HG02759 (cell line): ENCODE data around the gene SLC52A3.

Experiments used
- ATAC-seq: cut with Tn5 transposase; IDR thresholded peaks from one replicate; pipeline ENCODE4 v1.9.1; 2021; ENCODE audit warnings: mild to moderate bottlenecking, moderate library complexity; ENCODE audit not compliant: unreplicated experiment

The SLC52A3 gene

DNA sequence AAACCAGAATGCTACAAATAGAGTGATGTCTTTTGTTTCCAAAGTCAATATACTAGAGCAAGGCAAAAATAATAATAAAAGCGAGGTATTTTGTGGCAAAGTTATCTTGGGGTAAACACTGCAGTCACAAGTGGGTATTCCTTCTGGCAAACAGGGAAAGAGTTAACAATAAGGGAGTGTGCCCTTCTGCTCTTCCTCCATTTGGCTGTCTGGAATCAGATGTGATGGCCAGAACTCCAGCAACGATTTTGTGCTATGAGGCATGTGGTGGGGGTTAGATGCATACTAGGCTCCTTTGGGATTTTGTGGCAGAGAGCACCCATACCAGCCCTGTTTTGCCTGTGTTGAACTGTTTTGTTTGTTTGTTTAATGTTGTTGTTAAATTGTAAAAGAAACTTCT lies 2.4 kb upstream of the SLC52A3 start:
- ATAC-seq: no peak

DNA sequence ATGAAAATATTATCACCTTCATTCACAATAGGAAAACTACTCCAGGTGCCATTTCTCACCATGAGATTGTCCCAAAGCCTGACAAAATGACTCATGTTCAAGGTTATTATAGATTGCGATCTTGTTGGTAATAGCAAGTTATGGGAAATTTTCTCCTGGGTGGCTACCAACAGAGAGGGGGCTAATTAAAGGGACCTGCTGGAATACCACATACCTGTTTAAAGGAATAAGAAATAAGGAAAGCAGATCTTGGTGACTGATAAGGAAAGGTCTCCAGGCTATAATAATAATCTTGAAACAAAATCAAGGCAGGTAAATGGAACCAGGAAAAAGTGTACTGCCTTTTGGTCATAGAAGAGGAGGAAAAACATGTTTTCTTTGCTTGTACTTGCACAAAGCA lies 1.4 kb downstream of the SLC52A3 start:
- ATAC-seq: no peak

DNA sequence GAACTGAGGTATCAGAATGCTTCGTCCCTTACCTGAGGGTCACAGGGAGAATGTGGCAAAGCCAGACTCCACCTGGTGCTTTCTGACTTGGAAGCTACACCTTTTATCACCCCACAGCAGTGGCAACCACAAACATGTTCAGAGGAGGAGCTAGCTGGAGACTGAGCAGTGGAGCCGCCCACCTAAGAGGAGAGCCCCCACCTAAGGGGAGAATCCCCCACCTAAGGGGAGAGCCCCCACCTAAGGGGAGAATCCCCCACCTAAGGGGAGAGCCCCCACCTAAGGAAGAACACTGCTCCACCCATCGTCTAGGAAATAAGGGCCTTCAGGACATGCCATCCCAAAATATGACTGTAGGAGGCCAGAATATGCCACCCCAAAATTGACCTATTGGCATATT lies 4.0 kb downstream of the SLC52A3 start:
- no peak for ATAC-seq

DNA sequence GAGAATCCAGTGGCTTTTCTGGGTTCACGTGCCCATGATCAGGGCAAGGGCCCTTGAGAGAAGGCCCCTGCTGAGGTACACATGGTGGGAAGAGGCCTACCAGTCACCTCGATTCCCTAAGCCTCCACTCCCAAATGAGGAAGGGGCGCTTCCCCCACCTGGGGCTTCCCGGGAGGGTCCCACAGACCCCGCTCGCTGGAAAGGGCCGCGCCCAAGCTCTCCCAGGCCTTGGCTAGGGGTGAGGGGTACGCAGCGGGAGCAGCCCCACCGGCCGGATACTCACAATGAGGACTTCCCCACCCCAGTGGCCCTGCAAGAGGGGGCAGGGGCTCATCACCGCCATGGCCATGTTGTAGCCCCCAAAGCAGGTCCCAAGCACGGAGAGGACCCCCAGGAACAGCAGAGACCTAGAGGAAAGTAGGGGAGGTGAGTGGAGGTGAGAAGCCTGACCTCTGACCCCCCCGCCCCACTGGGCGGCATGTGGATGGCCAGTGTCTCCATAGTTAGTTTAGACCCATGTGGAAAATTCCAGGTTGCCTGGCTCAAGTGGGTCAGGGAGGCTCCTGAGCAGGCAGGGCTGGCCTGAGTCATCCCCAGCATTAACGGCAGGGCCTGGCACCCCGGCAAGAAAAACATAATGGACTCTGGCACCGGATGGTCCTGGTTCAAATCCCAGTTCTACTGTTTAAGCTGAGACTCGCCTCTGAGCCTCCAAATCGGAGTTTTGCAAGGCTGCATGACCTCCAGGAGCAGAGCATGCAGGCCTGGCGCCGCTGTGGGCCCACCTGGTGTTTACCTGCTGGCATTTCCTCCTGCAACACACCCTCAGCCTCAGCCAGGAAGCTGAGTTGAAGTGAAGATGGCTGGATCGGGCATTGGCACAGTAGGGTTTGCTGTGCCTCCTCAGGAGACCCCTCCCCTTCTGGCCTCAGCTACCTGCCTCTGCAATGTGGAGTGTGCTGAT lies 6.6 kb downstream of the SLC52A3 start:
- ATAC-seq: no peak

DNA sequence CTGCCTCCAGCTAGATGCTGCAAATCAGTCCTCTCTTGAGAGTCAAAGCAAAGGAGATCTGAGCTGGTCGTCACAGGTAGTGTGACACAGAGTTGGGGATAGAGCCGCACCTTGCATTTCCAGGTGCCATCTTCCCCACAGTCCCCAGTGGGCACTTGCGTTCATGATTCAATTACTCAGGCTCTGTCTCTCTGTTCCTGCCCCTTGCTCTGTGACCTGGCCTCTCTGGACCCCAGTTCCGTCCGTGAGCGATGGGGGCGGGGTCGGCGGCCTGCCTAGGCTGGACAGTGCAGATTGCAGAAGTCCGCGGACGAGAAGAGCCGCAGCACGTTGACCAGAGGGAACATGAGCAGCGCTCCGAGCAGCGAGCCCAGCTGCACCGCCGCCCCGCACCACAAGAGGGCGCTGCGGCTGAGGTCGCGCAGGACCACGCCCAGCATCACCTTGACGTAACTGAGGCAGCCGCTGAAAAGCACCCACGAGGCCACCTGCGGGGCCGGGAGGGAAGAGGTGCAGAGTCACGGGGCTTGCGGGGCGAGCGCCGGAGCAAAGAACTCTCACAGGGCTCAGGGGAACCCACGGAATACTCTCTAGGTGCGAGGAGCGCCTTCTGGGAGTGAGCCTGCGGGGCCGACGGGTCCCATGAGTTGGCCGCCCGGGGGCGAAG lies 7.4 kb downstream of the SLC52A3 start:
- ATAC-seq: no peak

DNA sequence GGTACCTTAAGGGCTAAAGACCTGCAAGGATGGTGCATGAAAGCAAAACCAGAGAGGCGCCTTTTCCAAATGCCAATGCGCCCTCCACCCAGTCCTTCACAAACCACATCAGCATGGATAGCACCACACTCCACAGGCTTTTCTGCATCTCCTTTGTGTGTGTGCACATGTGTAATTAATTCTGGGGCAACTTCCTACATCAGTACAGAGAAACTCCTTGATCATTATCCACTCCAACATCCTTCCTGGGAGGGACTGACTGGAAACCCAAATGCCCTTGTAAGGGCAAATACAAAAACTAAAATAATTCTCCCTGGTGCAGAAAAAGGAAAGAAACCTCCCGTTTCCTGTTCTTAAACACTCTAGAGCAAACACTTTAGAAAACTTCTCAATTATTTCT lies 10.8 kb downstream of the SLC52A3 start:
- no peak for ATAC-seq

DNA sequence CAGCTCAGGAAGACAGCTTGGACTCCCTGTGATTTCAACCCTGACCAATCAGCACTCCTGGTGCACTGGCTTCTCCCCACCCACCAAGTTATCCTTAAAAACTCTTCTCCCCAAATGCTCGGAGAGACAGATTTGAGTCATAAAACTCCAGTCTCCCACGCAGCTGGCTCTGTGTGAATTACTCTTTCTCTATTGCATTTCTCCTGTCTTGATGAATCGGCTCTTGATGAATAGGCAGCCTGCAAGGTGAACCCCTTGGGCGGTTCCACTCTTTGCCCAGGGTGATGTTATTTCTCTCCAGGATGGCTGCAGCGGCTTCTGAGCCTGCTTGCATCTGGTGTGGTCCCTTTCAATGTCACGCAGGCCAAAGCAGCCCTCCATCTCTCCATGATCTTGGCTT lies 12.4 kb downstream of the SLC52A3 start:
- ATAC-seq: no peak

DNA sequence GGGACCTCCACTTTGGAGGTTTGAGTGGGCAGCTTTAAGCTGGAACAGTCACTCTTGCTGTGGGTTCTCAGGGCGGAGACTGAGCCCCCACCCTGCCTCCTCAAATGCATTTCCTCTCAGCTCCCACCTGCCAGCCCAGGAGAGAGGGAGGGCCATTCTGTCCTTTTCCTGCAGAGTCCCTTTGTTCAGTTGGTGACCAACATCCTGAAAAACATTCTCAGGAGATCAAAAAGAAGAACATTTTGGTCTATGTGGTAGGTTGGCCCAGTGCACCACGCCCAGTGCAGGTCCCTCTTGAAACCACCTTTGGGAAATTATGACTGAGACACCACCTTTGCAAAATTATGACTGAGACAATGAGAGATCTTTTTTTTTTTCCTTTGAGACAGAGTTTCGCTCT lies 13.4 kb downstream of the SLC52A3 start:
- no peak for ATAC-seq

- ATAC-seq: no peak
Observed at GRCh38 chr20:753897-754635, 14.2 kb downstream of the SLC52A3 start.

- no peak for ATAC-seq
Observed at GRCh38 chr20:753136-753535, 15.2 kb downstream of the SLC52A3 start.

DNA sequence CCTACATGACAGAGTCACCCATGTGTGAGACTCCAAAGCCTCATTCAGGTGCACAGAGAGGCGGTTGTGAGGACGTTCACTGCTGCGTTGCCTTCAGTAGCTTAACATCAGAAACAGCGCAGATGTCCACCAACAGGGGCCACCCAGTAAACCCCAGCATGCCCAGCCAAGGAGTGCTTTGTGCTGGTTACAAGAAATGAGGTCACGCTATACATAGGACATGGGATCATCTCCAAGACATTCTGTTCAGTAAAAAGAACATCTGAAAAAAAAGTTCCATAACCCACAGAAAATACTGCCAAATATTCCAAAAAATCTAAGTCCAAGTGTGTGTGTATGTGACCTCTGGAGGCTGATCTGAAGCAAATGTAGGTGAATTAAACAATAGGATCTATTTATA lies 16.0 kb downstream of the SLC52A3 start:
- no peak for ATAC-seq

DNA sequence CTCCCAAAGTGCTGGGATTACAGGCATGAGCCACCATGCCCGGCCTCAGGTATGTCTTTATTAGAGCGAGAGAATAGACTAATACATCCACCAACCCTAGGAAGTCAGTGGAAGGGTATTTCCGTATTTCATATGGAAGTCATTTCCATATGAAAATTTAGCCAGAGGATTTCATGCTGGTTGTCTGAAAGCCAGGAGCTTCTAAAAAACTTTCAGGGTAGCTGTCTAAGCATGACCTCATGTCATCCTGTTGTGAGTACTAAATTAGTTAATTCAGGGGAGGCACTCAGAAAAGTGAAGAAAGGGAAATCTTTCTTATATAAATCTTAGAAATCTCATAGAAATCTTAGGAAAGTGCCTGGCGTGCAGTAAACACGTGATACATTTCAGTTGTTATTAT lies 16.5 kb downstream of the SLC52A3 start:
- ATAC-seq: no peak

GRCh38 chr20:750801-751200 lies 17.5 kb downstream of the SLC52A3 start:
- ATAC-seq: no peak

DNA sequence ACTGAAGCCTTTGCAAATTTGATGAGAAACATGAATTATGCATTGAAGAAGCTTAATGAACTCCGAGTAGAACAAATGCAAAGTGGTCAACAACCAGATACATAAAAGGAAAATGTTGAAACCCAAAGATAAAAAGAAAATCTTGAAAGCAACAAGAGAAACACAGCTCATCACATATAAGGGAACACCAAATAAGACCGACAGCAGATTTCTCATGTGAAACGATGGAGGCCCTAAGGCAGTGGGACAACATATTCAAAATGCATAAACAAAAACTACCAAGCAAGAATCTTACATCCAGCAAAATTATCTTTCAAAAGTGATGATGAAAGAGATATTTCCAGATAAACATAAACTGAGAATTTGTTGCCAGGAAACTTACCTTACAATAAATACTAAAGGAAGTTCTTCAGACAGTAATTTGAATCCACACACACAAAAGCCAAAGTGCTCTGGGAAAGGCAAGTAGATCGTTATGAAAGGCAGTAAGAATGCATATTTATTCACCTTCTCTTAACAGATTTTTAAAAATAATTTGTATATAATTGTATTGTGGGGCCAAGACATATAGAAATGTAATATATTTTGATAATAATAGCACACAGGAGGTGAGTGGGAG lies 22.5 kb downstream of the SLC52A3 start:
- ATAC-seq: no peak

GRCh38 chr20:742156-742555 lies 26.1 kb downstream of the SLC52A3 start:
- no peak for ATAC-seq

- no peak for ATAC-seq
Observed at GRCh38 chr20:741620-742019, 26.7 kb downstream of the SLC52A3 start.

DNA sequence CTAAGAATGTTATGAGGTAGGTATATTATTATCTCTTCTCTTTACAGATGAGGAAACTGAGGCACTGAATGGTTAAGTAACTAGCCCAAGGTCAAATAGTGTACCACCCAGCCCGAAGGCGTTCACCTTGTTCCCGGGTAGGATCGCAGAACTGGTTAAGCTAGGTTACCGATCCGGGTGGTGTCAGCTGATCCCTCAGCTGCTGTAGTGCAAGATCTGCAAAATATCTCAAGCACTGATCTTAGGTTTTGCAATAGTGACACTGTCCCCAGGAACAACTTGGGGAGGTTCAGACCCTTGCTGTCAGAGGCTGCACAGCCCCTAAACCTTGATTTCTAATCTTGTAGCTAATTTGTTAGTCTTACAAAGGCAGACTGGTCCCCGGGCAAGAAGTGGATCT lies 28.1 kb downstream of the SLC52A3 start:
- ATAC-seq: no peak

DNA sequence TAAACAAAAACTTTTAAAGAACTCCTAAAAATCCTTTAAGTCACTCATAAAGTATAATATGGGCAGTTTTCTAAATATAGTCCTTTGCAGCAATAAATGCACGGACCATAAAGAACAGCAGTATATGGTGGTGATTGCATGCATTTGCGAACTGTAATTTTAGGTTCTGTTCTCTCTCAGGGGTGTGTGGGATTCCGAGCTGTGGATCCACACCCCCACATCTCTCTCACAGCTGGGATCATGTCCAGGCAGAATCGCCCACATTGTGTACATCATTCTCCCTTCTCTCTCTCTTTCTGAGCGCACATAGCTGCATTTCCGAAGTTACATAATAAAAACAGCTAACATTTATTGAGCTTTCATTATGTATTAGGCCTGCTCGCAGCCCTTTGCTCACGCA lies 28.6 kb downstream of the SLC52A3 start:
- no peak for ATAC-seq

GRCh38 chr20:733861-734260 lies 34.4 kb downstream of the SLC52A3 start:
- ATAC-seq: no peak

DNA sequence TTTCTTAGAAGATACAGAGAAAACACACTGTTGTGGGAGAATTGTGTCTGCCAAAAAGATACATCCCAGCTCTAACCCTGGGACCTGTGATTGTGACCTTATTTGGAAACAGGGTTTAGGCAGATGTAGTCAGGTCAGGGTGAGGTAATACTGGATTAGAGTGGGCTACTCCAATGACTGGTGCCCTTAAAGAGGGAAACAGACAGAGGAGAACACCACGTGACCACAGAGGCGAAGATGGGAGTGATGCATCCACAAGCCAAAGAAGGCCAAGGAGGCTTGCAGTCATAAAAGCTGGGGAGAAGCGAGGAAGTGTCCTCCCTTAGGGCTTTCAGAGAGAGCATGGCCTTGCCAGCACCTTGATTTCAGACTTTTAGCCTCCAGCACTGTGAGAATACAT lies 35.6 kb downstream of the SLC52A3 start:
- ATAC-seq: no peak

DNA sequence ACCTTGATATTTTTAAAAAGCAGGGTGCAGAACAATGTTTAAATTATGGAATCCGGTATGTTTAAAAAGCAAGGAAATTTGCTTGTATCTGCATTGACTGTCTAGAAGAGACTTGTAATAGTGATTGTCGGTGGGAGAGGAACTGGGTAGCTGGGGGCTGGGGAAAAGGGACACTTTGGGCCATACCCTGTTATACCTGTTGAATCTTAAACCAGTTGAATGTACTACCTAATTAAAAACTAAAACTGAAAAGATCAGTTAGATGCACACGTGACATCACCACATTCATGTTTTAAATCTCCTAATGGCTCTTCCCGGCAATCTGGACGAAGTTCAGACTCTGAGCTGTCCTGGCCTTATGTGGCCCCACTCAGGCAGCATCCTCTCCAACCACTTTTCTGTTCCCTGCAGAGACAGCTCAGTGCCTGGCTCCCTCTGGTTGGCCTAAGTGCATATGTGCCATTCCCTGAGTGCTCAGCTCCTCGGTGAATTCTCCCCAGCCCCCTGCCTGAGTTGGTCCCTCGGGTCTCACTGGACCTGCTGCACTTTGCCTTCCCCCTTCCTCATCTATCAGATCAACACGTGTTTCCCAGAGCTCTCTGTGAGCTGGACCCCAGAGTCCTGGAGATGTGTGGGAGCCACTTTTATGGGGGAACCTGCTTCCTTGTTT lies 36.3 kb downstream of the SLC52A3 start:
- ATAC-seq: no peak
